ENCODE measurements around the gene YIPF4.

DNA sequence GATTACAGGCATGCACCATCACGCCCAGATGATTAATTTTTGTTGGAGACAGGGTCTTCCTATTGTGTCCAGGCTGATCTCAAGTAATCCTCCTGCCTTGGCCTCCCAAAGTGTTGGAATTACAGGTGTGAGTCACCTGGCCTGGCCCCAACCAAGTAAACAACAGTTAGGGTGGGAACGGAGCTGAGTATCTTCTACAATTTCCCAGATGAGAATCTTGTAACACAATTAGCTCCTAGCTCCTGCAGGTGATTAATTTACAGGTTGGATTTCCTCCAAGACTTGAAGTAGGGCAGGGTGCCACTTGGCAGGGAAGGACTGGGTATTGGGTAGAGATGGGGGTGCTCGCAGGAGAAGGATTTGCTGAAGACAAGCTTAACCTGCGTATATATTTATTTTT lies 30.8 kb upstream of the YIPF4 start:
- TF ChIP-seq PKNOX1 (IDR thresholded peaks at IDR 0.05) (no peak), CTBP1 (IDR thresholded peaks at IDR 0.05; ENCODE audit: borderline replicate concordance) (no peak), FOXM1 (IDR thresholded peaks at IDR 0.05; ENCODE audit: borderline replicate concordance) (no peak), SUZ12 (IDR thresholded peaks at IDR 0.05) (no peak), ZNF384 (IDR thresholded peaks at IDR 0.05) (no peak), ARNT (IDR thresholded peaks at IDR 0.05) (no peak)
